NOMO-1 treated with DMSO at 0.1 percent for 48 hours (cell line): Measurements from ENCODE around the gene GABBR2.
"Not testable (repeated sequence)": the region's sequence is repeated elsewhere in the genome, so short reads cannot be mapped to it uniquely, and the experiment has no call there.

Source experiments
- DNase-seq: peaks from one replicate; lab custom pipeline; 2025; ENCODE audit not compliant: unreplicated experiment; lab: John Stamatoyannopoulos, UW

The GABBR2 gene

GRCh38 chr9:98517761-98518160 is 191.0 kb downstream of the GABBR2 start:
- DNase-seq, result no peak

- DNase-seq, result no peak
Observed at GRCh38 chr9:98516897-98517503, 191.7 kb downstream of the GABBR2 start.

- DNase-seq, result no peak
Observed at GRCh38 chr9:98516205-98516896, 192.4 kb downstream of the GABBR2 start.

GRCh38 chr9:98515506-98516204 is 193.1 kb downstream of the GABBR2 start:
- no peak for DNase-seq

GRCh38 chr9:98514841-98515240 is 193.9 kb downstream of the GABBR2 start:
- no peak for DNase-seq

- not testable (repeated sequence) for DNase-seq
Observed at GRCh38 chr9:98508217-98508919, 200.4 kb downstream of the GABBR2 start.

- no peak for DNase-seq
Observed at GRCh38 chr9:98506422-98507054, 202.2 kb downstream of the GABBR2 start.

GRCh38 chr9:98504298-98505282 is 204.1 kb downstream of the GABBR2 start:
- DNase-seq, result no peak

GRCh38 chr9:98503867-98504266 is 204.9 kb downstream of the GABBR2 start:
- DNase-seq, result no peak

GRCh38 chr9:98502976-98503325 is 205.8 kb downstream of the GABBR2 start:
- DNase-seq, result no peak

GRCh38 chr9:98502311-98502975 is 206.3 kb downstream of the GABBR2 start:
- no peak for DNase-seq

- no peak for DNase-seq
Observed at GRCh38 chr9:98501819-98502218, 206.9 kb downstream of the GABBR2 start.

- not testable (repeated sequence) for DNase-seq
Observed at GRCh38 chr9:98501259-98501658, 207.5 kb downstream of the GABBR2 start.

GRCh38 chr9:98500337-98500919 is 208.3 kb downstream of the GABBR2 start:
- no peak for DNase-seq

GRCh38 chr9:98495530-98495929 is 213.2 kb downstream of the GABBR2 start:
- no peak for DNase-seq

- DNase-seq, result no peak
Observed at GRCh38 chr9:98494852-98495251, 213.9 kb downstream of the GABBR2 start.

GRCh38 chr9:98491828-98492227 is 216.9 kb downstream of the GABBR2 start:
- DNase-seq, result no peak

- DNase-seq, result no peak
Observed at GRCh38 chr9:98491231-98491651, 217.5 kb downstream of the GABBR2 start.
